HepG2 (cell line): ENCODE results near the gene PIAS3. TPM values are rescaled to one million over a fixed set of nuclear protein-coding genes. Genes with fewer than 3 reads are reported as not detected.
"Not testable (repeated sequence)": the region's sequence is repeated elsewhere in the genome, so short reads cannot be mapped to it uniquely, and the experiment has no call there.

Experiments used
- ATAC-seq: fragments of 200-7000 bp; cut with Tn5 transposase; 3 replicates; pipeline ENCODE4 v1.9.1; 2020; ENCODE audit warnings: mild to moderate bottlenecking, moderate library complexity
- BruUV-seq: library from RNA; stranded (reverse); fragments of 400-500 nt; replicated peaks from 2 replicates; lab custom pipeline; 2021; lab: Mats Ljungman, UMichigan
- CTCF ChIA-PET: fragments of 300-600 bp; formaldehyde crosslinking; extraction: SDS; loops from one replicate; lab custom pipeline; 2021; ENCODE audit warnings: low total read pairs, inconsistent platforms, low intra/inter-chr PET ratio; lab: Yijun Ruan, JAX
- POLR2A ChIA-PET: fragments of 350-600 bp; sonication (Branson Sonifier 250); formaldehyde crosslinking; loops from one replicate; lab custom pipeline; 2020; ENCODE audit warnings: antibody characterized with exemption, inconsistent platforms; lab: Yijun Ruan, JAX
- DNase-seq: peaks from one replicate; pipeline ENCODE4 v3.0.0-alpha.2; 2015; ENCODE audit warnings: low spot score
- FAIRE-seq: peaks from 3 replicates; lab custom pipeline; 2011; peaks lifted over from hg19 to GRCh38; lab: Jason Lieb, UNC
- H2AFZ ChIP-seq: one replicate; pipeline ENCODE4 v1.6.1; 2011; ENCODE audit warnings: low read length, inconsistent platforms
- H3K27ac ChIP-seq: fragments of 300-600 bp; 3 replicates; pipeline ENCODE4 v1.8.0; 2011; ENCODE audit warnings: mixed run types, mild to moderate bottlenecking, mixed read lengths, low read length, inconsistent platforms; ENCODE audit not compliant: insufficient read depth; ENCODE audit errors: extremely low read length
- H3K27me3 ChIP-seq, 2 experiments: fragments of 200-600 bp in 1 of 2; 2 replicates in 1 of 2; 3 replicates in 1 of 2; pipeline versions ENCODE4 v1.6.0 to v1.8.0; 2011; ENCODE audit warnings: low read length in 2 of 2, mild to moderate bottlenecking in 2 of 2, moderate library complexity in 2 of 2, inconsistent platforms in 1 of 2; ENCODE audit not compliant: insufficient read depth in 2 of 2, control insufficient read depth in 1 of 2
- H3K36me3 ChIP-seq, 2 experiments: fragments of 200-600 bp in 1 of 2; replicated peaks in 1 of 2; 2 replicates in 1 of 2; 3 replicates in 1 of 2; pipeline versions ENCODE4 v1.5.1 to v1.8.0; 2011; ENCODE audit warnings: low read length in 2 of 2, inconsistent platforms in 1 of 2; ENCODE audit not compliant: insufficient read depth in 2 of 2, control insufficient read depth in 1 of 2
- H3K4me1 ChIP-seq: 2 replicates; pipeline ENCODE4 v1.5.1; 2012; ENCODE audit warnings: low read length, inconsistent platforms; ENCODE audit not compliant: insufficient read depth
- H3K4me2 ChIP-seq: 2 replicates; pipeline ENCODE4 v1.6.0; 2011; ENCODE audit warnings: low read depth, low read length, inconsistent platforms
- H3K4me3 ChIP-seq, 3 experiments: fragments of 200-600 bp in 1 of 3; sonication (generic), shearing (Covaris generic) in 1 of 3; replicated peaks in 1 of 3; 2 replicates each; pipeline ENCODE4 v1.5.1; 2011 to 2016; ENCODE audit warnings: low read length in 3 of 3, inconsistent platforms in 2 of 3, low read depth in 2 of 3, mild to moderate bottlenecking in 2 of 3, control low read depth in 1 of 3, mixed read lengths in 1 of 3; ENCODE audit not compliant: insufficient read depth in 1 of 3
- H3K79me2 ChIP-seq: one replicate; pipeline ENCODE4 v1.6.1; 2011; ENCODE audit warnings: low read length, inconsistent platforms; ENCODE audit not compliant: insufficient read depth
- H3K9ac ChIP-seq: 2 replicates; pipeline ENCODE4 v1.6.0; 2011; ENCODE audit warnings: mild to moderate bottlenecking, low read depth, low read length, inconsistent platforms; ENCODE audit not compliant: insufficient read depth
- H3K9me3 ChIP-seq: 2 replicates; pipeline ENCODE4 v1.5.1; 2012; ENCODE audit warnings: mild to moderate bottlenecking, low read length
- H4K20me1 ChIP-seq: 2 replicates; pipeline ENCODE4 v1.6.0; 2011; ENCODE audit warnings: inconsistent platforms, mild to moderate bottlenecking, low read length, moderate library complexity; ENCODE audit not compliant: insufficient read depth
- ATM ChIP-seq: fragments of 450-650 bp; IDR thresholded peaks from 2 replicates; pipeline ENCODE4 v1.7.1; 2017; ENCODE audit warnings: mild to moderate bottlenecking, borderline replicate concordance
- FOXA3 ChIP-seq: IDR thresholded peaks from 2 replicates; pipeline ENCODE4 v1.6.1; 2016; ENCODE audit warnings: missing genetic modification reagents, missing compliant biosample characterization
- NFKBIZ ChIP-seq: IDR thresholded peaks from 2 replicates; pipeline ENCODE4 v1.6.1; 2018; ENCODE audit warnings: missing genetic modification reagents, missing compliant biosample characterization
- REPIN1 ChIP-seq: sonication (generic); formaldehyde crosslinking; IDR thresholded peaks from 2 replicates; pipeline ENCODE4 v1.8.0; 2022; ENCODE audit warnings: missing genetic modification reagents, low read depth, mild to moderate bottlenecking, borderline replicate concordance
- TMF1 ChIP-seq: sonication (generic); formaldehyde crosslinking; IDR thresholded peaks from 2 replicates; pipeline ENCODE4 v1.8.1; 2022; ENCODE audit warnings: low read depth, missing genetic modification reagents
- TOE1 ChIP-seq: sonication (generic); formaldehyde crosslinking; IDR thresholded peaks from 2 replicates; pipeline ENCODE4 v1.4.0; 2020; ENCODE audit warnings: mild to moderate bottlenecking, missing genetic modification reagents
- XBP1 ChIP-seq: sonication (generic); formaldehyde crosslinking; IDR thresholded peaks from 2 replicates; pipeline ENCODE4 v1.5.0; 2020; ENCODE audit warnings: missing genetic modification reagents
- ZNF121 ChIP-seq: sonication (generic); formaldehyde crosslinking; IDR thresholded peaks from 2 replicates; pipeline ENCODE4 v1.5.0; 2020; ENCODE audit warnings: mild to moderate bottlenecking, missing genetic modification reagents
- WGBS: methylation state at CpG from one replicate; pipeline ENCODE4 v1.1.6; 2017; ENCODE audit warnings: low lambda C conversion rate; 5-methylcytosine and 5-hydroxymethylcytosine counted together
- in situ Hi-C: cut with HindIII; loops from 2 replicates; pipeline ENCODE4 v1.10.0; 2017; ENCODE audit warnings: low pct_unique_long_range_greater_than_20kb; ENCODE audit not compliant: extremely low pct_ligation_motif_present
- intact Hi-C: fragments of 100-400 bp; cut with micrococcal nuclease; formaldehyde crosslinking; loops from one replicate; pipeline ENCODE4 v1.10.0; 2022; ENCODE audit not compliant: unreplicated experiment
- polyA plus RNA-seq, 8 experiments: library from polyadenylated mRNA; depleted of rRNA in 3 of 8; stranded (reverse) in 7 of 8; unstranded in 1 of 8; fragments of >200 nt; fragmentation: Illumina TruSeq in 4 of 8; extraction: Trizol in 4 of 8; gene quantifications; 2 replicates each; pipeline versions ENCODE4 v1.2.1 to v1.2.3, GENCODE V29; 2011 to 2016; ENCODE audit warnings: low read depth in 4 of 8, missing spikeins in 1 of 8, mixed read lengths in 1 of 8; ENCODE audit not compliant: insufficient read depth in 1 of 8
- total RNA-seq, 5 experiments: library from RNA; depleted of rRNA; stranded (reverse); fragments of >200 nt; fragmentation: Illumina TruSeq; extraction: Trizol; gene quantifications; 2 replicates each; pipeline ENCODE4 v1.2.3, GENCODE V29; 2016; ENCODE audit warnings: low read depth in 1 of 5
- TF ChIP-seq, protein P1 (sequence below), 2 experiments: IDR thresholded peaks; 2 replicates each; pipeline ENCODE4 v1.6.1; 2011 to 2012; ENCODE audit warnings: low read length in 2 of 2, borderline replicate concordance in 1 of 2, low read depth in 1 of 2, mild to moderate bottlenecking in 1 of 2, moderate library complexity in 1 of 2
- TF ChIP-seq, protein P2 (sequence below): sonication (generic); formaldehyde crosslinking; IDR thresholded peaks from 2 replicates; pipeline ENCODE4 v1.4.0; 2020; ENCODE audit warnings: mild to moderate bottlenecking, missing genetic modification reagents
- TF ChIP-seq, protein P3 (sequence below): sonication (generic); formaldehyde crosslinking; IDR thresholded peaks from 2 replicates; pipeline ENCODE4 v1.9.0; 2021; ENCODE audit warnings: missing genetic modification reagents, mild to moderate bottlenecking, borderline replicate concordance

The PIAS3 gene
- total and polyA plus RNA-seq, 2 of the 13 experiments (the other 11 are each of a cell fraction or from before 2014, with no cell fraction given) = 3.7 to 8.0 TPM

DNA sequence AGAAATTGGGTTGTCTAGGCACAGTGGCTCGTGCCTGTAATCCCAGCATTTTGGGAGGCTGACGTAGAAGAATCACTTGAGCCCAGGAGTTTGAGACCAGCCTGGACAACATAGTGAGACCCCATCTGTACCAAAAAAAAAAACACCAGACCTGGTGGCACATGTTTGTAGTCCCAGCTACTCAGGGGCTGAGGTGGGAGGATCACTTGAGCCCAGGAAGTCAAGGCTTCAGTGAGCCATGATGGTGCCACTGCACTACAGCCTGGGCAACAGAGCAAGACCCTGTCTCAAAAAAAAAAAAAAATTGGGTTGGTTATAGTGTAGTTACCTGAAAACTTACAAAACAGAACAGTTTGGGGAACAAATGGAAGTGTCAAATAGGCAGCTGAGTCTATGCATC, 28.1 kb downstream of the PIAS3 start:
- H3K27ac ChIP-seq, H2AFZ ChIP-seq, in situ Hi-C loops, H3K27me3 ChIP-seq, H3K9me3 ChIP-seq, POLR2A ChIA-PET, H4K20me1 ChIP-seq, H3K4me2 ChIP-seq, DNase-seq, intact Hi-C loops, H3K4me1 ChIP-seq, FAIRE-seq, H3K4me3 ChIP-seq, BruUV-seq, ATAC-seq, H3K9ac ChIP-seq, H3K79me2 ChIP-seq, CTCF ChIA-PET: not testable (repeated sequence)
- 92% methylated on average over 2 of the region's 2 CpGs for WGBS
- H3K36me3 ChIP-seq = peaks cover 21 to 75% of the 10 kb centered on the region in 2 experiments
- peak; percentile 81 for TF ChIP-seq ZNF121

DNA sequence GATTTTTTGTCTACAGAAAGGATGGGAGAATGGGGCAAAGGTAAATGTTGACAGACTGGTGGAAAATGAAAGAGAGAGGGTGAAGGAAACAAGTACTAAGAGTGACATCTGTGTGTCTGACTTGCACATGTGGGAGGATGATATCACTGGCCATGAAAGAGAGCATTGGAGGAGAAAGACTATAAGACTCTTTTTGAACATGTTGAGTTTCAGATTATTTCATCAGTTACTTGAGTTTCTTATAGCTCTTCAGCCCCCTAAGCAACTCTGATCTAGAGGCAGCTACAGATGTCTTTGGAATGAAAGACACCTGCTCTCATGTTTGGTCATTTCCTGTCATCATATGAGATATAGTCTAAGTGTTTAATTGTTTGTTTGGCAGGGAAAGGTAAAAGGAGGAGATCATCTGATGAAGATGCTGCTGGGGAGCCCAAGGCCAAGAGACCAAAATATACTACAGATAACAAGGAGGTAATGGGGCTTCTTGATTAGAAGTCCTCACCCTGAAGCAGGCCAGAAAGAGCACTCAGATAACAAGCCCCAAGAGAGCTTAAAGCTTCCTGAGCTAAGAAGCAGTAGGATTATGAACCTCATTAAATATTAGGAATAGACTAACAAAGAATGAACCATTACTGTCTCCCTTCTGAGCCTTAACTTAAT, 30.4 kb downstream of the PIAS3 start:
- Histone ChIP-seq H2AFZ (no peak overlapping the region), H3K4me3 (no peak overlapping the region), H3K79me2 (peaks cover 16% of the 10 kb centered on the region), H4K20me1 (no peaks in the 10 kb centered on the region), H3K36me3 (peaks cover 18 to 64% of the 10 kb centered on the region in 2 experiments), H3K9me3 (no peaks in the 10 kb centered on the region), H3K4me1 (peaks cover 14% of the 10 kb centered on the region), H3K9ac (no peak overlapping the region), H3K27ac (no peak overlapping the region), H3K4me2 (no peak overlapping the region), H3K27me3 (no peaks in the 10 kb centered on the region; a peak in 1 of 5 replicates)
- ChIA-PET CTCF (no interaction called here), POLR2A (interaction anchor here (0.7 kb wide), 1 partner anchor 17 kb away, joined by 3 read pairs; the partner anchor contains the start of gene NUDT17)
- in situ Hi-C loops (loop anchor here (10.0 kb wide), 1 partner anchor 64 kb away; no protein-coding TSS in a partner anchor), intact Hi-C loops (loop anchor here (10.0 kb wide), 1 partner anchor 94 kb away; no protein-coding TSS in a partner anchor)
- FAIRE-seq (no peak), ATAC-seq (no peak), DNase-seq (no peak)
- BruUV-seq = no TSS peak
- TF ChIP-seq ATM (no peak), REPIN1 (CRISPR knock-in tag) (no peak), FOXA3 (CRISPR knock-in tag) (no peak), TOE1 (CRISPR knock-in tag) (no peak), NFKBIZ (CRISPR knock-in tag) (no peak), TMF1 (CRISPR knock-in tag) (no peak), XBP1 (CRISPR knock-in tag) (no peak)
- TF ChIP-seq, protein P1, sequence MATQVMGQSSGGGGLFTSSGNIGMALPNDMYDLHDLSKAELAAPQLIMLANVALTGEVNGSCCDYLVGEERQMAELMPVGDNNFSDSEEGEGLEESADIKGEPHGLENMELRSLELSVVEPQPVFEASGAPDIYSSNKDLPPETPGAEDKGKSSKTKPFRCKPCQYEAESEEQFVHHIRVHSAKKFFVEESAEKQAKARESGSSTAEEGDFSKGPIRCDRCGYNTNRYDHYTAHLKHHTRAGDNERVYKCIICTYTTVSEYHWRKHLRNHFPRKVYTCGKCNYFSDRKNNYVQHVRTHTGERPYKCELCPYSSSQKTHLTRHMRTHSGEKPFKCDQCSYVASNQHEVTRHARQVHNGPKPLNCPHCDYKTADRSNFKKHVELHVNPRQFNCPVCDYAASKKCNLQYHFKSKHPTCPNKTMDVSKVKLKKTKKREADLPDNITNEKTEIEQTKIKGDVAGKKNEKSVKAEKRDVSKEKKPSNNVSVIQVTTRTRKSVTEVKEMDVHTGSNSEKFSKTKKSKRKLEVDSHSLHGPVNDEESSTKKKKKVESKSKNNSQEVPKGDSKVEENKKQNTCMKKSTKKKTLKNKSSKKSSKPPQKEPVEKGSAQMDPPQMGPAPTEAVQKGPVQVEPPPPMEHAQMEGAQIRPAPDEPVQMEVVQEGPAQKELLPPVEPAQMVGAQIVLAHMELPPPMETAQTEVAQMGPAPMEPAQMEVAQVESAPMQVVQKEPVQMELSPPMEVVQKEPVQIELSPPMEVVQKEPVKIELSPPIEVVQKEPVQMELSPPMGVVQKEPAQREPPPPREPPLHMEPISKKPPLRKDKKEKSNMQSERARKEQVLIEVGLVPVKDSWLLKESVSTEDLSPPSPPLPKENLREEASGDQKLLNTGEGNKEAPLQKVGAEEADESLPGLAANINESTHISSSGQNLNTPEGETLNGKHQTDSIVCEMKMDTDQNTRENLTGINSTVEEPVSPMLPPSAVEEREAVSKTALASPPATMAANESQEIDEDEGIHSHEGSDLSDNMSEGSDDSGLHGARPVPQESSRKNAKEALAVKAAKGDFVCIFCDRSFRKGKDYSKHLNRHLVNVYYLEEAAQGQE (IDR thresholded peaks at IDR 0.05; ENCODE audit: borderline replicate concordance in 1 of 2, low read depth in 1 of 2, low read length in 2 of 2) = no peak
- TF ChIP-seq, protein P2, sequence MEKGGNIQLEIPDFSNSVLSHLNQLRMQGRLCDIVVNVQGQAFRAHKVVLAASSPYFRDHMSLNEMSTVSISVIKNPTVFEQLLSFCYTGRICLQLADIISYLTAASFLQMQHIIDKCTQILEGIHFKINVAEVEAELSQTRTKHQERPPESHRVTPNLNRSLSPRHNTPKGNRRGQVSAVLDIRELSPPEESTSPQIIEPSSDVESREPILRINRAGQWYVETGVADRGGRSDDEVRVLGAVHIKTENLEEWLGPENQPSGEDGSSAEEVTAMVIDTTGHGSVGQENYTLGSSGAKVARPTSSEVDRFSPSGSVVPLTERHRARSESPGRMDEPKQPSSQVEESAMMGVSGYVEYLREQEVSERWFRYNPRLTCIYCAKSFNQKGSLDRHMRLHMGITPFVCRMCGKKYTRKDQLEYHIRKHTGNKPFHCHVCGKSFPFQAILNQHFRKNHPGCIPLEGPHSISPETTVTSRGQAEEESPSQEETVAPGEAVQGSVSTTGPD (CRISPR knock-in tag) = no peak
- TF ChIP-seq, protein P3, sequence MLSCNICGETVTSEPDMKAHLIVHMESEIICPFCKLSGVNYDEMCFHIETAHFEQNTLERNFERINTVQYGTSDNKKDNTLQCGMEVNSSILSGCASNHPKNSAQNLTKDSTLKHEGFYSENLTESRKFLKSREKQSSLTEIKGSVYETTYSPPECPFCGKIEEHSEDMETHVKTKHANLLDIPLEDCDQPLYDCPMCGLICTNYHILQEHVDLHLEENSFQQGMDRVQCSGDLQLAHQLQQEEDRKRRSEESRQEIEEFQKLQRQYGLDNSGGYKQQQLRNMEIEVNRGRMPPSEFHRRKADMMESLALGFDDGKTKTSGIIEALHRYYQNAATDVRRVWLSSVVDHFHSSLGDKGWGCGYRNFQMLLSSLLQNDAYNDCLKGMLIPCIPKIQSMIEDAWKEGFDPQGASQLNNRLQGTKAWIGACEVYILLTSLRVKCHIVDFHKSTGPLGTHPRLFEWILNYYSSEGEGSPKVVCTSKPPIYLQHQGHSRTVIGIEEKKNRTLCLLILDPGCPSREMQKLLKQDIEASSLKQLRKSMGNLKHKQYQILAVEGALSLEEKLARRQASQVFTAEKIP = no peak
